TTC549 (cell line): ENCODE measurements around the gene VCPKMT.
A peak's percentile ranks its signal among the peaks of the same experiment; 100 is the strongest.

ENCODE experiments used
- FAIRE-seq: peaks from 2 replicates; lab custom pipeline; 2012; peaks lifted over from hg19 to GRCh38; lab: Jason Lieb, UNC

Gene VCPKMT

DNA sequence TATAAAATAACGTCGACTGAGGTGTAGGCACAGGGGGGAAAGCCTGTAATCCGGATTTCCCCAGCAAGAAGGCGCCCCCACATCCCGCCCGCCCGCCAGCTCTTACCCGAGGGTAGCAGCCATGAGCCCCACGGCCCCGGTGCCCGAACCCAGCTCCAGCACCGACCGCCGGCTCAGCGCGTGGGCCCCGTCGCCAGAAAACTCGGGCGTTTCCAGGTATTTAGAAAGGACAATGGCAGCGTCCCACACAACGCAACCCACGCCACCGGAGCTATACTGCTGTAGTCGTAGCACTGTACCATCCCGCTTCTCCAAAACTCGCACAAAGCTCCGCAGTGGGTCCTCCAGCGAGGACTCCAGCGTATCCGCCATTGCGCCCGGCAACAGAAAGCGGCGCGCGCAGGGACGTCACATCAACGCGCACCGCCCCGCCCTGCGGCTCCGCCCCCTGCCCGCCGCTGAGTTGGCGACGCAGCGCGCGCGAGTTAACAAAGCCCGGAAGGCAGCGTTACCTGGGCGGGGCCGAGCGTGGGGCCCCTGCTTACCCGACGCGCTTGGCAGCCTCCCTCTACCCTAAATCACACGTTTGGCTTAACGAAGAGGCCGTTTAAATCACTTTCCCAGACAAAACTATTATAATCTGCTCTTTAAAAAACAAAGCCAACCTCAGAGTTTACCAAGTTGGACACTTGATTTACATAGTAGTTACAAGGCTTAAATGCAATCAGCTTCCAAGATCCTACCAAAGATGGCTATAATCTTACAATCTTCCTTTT, at the start of gene VCPKMT:
Gene VCPKMT, minus strand, starts transcription at position 392 of the 776 bp plus-strand sequence. Its CDS starts 20 bp downstream, at position 372.
- no peak for FAIRE-seq

DNA sequence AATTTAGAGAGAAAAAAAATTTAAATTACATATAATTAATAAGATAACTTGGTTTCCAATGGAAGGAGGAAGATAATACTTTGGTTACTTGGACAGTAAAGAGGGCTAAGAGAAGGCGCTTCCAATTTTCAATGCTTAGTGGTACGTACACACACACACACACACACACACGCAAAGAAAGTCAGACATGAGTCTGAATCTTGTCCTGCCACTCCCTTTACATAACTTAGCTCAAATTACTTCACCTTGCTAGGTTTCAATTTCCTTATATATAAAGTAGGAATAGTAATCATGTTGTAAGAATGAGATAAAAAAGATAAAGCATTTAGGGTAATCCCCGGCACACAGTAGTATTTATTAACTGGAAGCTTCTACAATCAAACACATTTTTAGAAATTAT, 39.7 kb upstream of the VCPKMT start:
- FAIRE-seq, result no peak

DNA sequence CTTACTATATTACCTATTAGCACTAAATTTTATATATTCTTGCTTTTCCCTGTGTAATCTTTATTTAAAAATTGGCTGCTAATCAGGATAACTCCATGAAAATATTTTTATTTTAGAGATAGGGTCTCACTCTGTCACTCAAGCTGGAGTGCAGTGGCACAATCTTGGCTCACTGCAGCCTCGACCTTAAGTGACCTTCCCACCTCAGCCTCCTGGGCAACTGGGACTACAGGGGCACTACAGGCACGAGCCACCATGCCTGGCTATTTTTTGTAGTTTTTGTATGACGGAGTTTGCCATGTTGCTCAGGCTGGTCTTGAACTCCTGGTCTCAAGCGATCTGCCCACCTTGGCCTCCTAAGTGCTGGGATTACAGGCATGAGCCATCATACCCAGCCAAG, 32.4 kb upstream of the VCPKMT start:
- FAIRE-seq, result no peak

DNA sequence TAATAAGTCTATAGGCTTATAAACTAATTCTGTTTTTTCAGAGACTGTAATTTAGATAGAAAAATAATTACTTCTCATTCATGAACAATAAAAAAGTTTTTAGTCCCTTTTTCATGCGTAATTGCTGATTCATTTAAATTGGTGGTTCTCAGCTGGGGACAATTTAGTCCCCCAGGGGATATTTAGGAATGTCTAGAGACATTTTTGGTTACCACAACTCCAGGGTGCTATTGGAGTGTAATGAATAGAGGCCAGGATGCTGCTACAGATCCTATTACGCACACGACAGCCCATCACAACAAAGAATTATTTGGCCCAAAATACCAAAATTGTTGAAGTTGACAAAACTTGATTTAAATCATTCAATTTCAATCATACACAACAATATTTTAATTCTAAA, 22.8 kb upstream of the VCPKMT start:
- no peak for FAIRE-seq

DNA sequence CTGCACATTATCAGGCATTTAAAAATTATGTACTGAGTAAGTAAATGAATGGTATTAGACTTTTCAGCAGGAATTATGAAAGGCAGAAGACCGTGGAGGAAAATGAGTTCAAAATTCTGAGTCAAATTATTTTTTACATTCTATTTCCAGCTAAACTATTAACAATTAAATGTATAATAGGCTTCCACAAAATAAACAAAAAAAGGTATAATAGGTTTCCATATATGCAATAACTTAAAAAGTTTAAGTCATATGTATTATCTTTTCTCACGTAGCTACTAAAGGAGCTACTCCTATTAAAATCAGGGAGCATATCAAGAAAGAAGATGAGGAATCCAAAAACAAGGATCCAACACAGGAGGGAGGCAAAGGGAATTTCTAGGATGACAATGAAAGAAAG, 11.4 kb upstream of the VCPKMT start:
- no peak for FAIRE-seq

DNA sequence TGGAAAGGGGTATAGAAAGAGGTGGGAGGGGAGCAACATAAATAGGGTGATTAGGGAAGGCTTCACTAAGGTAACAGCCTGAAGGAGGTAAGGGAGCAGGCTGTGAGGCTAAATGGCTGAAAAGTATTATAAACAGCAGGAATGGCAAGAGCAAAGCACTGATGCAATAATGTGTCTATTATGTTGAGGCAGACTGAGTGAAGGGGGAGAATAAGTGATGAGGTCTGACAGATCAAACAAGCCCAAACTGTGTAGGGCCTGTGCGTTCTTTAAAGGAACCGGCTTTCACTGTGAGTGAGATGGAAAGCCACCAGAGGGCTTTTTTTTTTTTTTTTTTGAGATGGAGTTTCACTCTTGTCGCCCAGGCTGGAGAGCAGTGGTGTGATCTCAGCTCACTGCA, 6.7 kb upstream of the VCPKMT start:
- FAIRE-seq, result no peak

DNA sequence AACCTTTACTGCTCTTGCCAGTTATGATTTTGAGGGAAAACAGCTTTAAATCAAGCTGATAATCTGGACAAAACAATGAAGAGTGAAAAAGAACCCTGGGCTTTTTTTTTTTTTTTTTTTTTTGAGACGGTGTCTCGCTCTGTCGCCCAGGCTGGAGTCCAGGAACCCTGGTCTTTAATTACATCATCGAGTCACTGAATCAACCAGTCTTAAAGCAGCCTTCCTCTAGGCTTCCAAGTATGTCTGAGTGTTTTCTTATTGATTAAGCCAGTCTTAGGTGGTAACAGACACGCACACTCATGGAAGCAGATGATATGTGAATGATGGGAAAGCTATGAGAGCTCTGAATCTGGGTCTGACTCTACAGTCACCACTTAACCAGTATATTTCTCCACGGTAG, 5.9 kb upstream of the VCPKMT start:
- no peak for FAIRE-seq

DNA sequence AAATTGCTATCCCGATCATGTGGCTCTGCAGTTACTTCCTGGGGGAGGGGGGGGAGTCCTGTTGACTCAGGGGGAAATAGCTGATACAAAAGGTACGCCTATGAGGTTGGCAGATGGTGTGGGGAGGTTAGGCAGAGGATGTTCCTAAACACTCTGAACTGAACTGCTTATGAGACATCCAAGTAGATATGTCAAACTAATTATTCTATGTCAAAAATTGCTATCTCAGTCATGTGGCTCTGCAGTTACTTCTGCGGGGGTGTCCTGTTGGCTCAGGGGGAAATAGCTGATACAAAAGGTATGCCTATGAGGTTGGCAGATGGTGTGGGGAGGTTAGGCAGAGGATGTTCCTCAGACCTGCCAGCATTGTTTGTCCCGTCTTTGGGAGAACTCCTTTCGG, 5.1 kb upstream of the VCPKMT start:
- no peak for FAIRE-seq

DNA sequence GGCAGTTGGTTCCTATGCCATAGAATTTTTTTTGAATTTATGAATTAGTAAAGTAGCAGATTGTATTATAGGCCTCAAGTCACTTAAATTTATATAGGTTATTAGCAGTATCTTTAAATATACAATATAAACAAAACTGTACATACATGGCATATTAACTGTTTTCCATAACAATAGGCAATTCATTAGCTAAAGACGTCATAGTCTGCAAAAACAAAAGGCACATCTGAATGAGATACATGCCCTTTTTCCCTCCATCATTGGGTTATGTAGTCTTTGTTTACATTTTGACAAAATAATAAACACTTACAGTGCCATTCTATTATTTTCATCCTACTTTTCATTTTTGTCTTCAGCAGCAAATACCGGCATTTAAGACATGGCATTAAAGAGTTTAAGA, 1.1 kb upstream of the VCPKMT start:
- FAIRE-seq, result peak; percentile 15

DNA sequence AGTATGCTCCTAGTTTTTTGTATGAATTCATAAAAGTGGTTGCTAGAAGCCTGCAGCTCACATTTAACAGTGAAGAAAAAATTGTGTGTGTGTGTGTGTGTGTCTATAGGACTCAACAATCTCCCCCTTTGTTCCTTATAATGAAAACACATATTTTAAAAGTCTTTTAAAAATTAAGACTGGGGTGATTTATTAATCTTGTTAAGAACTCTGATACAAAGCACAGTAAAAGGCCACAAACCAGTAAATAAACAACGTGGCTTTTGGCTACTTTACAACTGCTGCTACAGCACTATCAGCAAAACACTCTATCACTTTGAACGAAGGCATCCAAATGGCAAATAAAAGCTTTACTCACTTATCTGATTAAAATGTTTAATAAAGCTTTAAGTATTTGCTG, 594 bp upstream of the VCPKMT start:
- FAIRE-seq, result no peak

DNA sequence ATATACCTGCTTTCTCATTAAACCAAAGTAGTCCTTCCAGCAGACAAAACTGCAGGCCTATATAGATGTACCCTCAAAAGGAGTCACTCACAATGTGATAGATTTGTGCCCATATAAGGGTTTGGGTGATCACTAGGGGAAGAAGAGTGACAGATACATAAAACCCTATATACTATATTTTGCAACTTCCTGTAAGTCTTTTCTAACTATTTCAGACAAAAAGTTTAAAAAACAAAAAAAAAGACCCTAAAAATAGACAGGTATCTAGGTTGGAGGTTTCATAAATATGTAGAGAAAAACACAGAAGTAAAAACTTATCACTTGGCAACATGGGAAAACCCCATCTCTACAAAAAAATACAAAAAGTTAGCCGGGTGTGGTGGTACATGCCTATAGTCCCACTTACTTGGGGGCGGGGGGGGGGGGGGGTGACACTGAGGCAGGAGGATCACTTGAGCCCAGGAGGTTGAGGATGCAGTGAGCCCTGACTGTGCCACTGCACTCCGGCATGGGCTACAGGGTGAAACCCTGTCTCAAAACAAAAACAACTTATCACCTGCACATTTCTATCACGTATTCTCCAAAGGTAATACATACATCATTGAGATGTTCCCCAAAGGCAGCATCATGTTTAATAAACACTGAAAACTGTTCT, 2.9 kb downstream of the VCPKMT start:
- FAIRE-seq, result no peak

DNA sequence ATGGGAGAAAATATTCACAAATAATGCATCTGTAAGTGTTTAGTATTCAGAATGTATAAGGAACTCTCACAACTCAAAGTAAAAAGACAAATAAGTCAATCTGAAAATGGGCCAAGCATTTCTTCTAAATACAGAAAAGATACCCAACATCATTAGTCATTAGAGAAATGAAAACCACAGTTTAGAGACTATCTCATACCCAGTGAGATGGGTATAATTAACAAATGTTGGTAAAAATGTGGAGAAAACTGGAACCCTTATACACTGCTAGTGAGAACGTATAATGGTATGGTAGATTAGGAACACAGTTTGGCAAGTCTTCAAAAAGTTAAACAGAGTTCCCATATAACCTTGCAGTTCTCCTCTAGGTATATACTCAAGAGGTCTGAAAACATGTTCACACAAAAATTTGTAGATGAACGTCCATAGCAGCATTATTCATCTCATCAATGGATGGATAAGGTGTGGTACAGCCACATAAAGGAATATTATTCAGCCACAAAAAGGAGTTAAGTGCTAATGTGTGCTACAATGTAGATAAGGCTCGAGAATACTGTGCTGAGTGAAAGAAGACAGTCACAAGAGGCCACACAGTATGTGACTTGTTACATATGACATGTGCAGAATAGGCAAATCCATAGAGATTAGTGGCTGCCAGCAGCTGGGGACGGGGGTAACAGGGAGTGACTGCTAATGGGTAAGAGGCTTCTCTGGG, 5.9 kb downstream of the VCPKMT start:
- no peak for FAIRE-seq

DNA sequence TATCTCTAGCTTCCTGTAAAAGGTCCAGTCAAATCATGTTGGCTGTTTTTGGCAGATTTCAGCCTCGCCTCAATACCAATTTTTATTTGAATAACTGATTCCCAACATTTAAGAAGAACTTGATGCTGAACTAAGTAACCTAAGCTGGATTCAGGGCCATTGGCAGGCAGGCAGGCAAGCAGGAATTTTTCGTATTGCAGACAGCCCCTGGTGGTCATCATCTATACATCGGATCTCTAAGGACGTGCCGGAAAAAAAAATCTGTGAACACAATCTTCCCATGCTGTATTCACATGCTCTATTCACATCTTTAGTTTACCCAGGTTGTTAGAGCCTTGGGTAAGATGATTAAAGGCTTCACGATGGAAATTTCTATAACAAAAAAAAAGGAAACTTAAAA, 7.0 kb downstream of the VCPKMT start:
- FAIRE-seq, result no peak

DNA sequence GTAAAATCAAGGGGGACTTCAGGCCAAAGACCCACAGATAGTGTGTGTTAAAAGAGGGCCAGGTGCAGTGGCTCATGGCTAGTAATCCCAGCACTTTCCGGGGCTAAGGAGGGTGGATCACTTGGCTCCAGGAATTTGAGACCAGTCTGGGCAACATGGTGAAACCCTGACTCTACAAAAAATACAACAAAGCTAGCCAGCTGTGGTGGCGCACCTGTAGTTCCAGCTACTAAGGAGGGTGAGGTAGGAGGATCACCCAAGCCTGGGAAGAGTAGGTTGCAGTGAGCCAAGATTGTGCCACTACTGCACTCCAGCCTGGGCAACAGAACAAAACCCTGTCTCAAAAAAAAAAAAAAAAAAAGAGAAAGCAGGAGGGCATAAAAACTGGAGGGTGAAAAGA, 8.5 kb downstream of the VCPKMT start:
- FAIRE-seq, result no peak

DNA sequence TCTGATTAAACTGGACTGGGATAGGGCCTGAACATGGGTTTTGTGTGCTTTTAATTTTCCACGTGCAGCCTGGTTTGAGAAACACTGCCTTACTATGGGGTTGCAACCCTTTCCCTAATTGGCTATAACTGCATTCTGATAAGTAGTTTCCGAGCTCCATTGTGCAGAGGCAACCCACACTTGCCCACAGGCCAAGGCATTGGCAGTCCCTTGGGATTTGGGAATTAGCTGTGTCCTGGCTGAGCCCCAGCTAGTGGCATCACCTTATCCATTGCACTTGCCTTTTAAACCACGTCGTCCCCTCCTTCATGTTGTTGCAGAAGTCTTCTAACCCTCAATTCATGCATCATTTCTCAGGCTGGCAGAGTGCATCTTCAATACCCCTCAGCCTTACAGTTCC, 10.2 kb downstream of the VCPKMT start:
- no peak for FAIRE-seq

DNA sequence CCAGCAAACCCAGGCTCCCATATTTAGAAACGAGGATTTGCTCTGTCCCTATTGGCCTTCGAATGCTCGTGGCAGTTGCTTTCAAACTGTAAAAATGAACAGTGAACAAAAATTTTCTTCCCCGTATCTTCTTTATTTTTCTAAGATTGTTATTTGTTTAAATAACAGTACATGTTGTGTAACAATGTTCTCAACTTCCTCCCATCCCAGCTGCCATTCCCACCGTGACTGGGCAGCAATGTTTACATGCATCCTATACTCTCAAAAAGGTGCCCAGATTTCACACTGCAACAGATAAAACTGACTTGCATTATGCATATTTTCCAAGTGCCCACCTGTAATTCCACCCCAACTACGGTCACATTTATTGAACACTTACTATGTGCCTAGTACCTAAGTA, 12.8 kb downstream of the VCPKMT start:
- no peak for FAIRE-seq

DNA sequence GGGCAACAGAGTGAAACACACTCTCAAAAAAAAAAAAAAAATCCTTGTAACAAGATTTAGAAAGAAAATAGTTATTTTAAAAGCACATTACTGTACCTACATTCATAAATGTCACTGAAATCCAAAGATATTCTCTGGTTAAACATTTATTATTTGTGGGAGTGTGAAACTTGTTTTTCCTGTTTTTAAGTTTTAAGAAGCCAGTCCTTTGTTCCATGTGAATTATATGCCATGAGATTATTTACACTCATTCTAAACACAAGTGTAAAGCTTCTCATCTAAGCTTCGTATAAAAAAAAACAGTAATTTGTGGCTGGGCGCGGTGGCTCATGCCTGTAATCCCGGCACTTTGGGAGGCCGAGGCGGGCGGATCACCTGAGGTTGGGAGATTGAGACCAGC, 15.0 kb downstream of the VCPKMT start:
- no peak for FAIRE-seq

DNA sequence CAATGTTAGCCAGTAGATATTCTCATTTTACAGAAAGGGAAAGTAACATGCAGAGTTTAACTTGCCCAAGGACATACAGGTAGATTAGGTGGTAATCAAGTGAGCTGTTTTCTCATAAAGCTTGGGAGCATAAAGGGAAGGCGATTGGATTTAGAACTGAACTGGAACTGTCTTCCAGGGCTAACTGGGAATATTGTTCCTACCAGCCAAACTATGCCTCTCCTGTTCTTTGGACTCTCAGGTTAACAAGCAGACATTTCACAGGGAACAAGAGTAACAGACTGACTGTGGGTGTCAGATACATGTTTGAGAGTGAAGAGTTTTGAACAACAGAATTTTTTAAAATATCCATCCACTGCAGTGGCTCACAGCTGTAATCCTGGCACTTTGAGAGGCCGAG, 15.6 kb downstream of the VCPKMT start:
- FAIRE-seq, result no peak

DNA sequence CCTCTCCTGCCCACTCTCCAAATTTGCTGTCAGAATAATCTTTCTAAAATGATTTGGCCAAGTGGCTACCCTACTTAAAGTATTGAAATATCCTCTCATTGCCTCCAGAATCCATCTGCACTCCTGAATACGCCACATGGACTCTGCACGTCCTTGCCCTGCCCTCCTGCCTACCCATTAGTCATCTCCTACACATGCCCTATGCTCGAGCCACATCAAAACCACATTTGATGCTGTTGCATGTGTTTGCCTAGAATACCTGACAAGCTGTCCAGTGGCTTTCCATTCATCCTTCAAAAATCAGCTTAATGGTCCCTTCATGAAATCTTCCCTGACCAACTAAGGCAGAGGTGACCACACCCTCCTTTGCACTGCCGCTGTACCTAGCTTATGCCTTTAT, 17.0 kb downstream of the VCPKMT start:
- no peak for FAIRE-seq

DNA sequence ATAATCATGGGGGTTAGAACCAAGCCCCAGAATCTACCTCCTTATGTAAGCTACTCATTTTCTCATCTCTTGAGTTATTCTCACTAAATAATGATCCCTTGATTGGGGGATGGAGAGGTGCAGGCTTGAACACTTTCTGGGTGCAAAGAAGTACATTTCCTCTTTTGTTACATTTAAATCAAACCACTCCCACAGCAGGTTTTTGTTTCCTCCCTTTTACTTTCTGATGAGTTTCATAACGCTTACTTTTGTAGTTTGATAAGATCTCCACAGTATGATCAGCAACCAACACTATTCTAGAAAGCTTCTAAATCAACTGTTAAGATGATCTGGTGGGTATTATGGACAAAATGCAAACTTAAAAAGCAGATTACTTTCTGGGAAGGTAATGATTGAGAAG, 20.5 kb downstream of the VCPKMT start:
- FAIRE-seq, result no peak

DNA sequence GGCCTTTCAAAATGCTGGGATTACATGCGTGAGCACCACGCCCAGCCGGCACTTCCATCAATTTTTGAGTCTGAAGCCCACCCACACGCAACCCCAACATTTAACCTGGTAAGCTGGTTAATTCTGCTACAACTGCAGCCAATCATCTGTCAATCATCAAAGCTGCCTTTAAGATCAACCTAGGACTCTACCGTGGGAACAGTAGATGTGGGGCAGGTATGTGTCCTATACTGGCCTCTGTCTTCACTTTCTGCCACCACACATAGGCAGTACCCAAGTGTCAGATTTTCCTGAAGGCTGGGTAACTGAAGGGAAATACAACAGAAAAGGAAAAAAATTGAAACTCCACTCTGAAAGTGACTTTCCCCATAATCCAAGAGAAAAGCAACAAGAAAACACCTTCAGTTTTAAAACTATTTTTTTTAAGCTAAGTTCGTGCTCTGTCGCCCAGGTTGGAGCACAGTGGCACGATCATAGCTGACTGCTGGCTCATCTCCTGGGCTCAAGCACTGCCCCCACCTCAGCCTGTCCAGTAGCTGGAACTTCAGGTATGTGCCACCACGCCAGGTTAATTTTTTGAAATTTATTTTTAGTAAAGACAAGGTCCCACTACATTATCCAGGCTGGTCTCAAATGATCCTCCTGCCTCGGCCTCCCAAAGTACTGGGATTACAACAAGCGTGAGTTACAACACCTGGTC, 22.2 kb downstream of the VCPKMT start:
- FAIRE-seq, result no peak

DNA sequence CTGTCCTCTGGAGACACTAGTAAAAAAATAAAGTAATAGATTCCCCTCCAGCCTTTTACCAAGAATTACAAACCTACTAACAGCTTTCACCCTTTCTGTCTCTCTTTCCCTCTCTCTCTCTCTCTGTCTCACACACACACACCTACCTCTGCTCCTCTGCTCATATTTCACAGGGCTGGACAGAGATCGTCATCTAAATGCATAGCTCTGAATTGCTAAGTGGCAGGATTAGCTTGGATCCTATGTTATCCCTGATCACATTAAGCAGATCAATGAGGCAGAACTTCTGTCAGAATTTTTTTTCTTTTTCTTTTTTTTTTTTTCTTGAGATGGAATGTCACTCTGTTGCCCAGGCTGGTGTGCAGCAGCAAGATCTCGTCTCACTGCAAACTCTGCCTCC, 22.9 kb downstream of the VCPKMT start:
- FAIRE-seq, result no peak

DNA sequence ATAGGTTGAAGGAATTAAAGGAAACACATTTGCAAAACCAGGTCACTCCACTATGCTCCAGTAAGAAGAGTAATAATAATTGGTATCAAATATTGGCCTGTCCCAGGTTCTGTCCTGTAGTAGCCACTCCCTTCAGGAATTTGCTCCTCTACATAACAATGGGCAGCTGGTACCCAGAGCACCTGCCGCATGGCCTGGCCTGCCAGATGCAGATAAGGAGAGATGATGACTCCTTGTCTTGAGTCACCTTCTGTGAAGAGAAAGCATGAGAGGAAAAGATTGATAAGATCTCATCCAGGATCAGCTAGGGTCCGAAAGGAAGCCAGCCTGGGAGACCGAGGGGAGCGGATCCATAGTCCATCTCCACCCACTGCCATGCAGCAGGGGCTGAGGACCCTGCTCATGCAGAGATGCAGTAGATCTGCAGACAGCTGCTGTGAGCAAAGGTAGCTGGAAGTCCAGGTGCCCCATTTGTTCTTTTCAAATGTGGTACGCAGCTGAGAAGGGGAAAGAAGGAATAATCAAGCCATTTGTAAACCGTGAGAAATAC, 24.3 kb downstream of the VCPKMT start:
- FAIRE-seq, result no peak
